Measurements from ENCODE around the gene BBS7. TPM values are rescaled to one million over a fixed set of nuclear protein-coding genes. Genes with fewer than 3 reads are reported as not detected.

Gene BBS7
- total and polyA plus RNA-seq, 7 experiments from 2014 or later: 3.7 to 13.1 (median 8.1) TPM

GRCh38 chr4:121873604-121874003 lies 3.3 kb upstream of the BBS7 start:
- Mint-ChIP-seq H3K27ac (no peak overlapping the region), H3K27me3 (peaks cover 13 to 47% (median 23%) of the 10 kb centered on the region in 5 donors), H3K9me3 (no peaks in the 10 kb centered on the region), H3K36me3 (no peaks in the 10 kb centered on the region), H3K4me1 (peaks cover 8 to 16% (median 14%) of the 10 kb centered on the region in 7 donors), H3K4me3 (no peak overlapping the region)
- POLR2A ChIA-PET: no interaction called here
- intact Hi-C loops (cut with micrococcal nuclease): loop anchor here in 1 of 2 donors (10.0 kb wide), 1 partner anchor 841 kb away; no protein-coding TSS in a partner anchor
- no peaks in the 10 kb centered on the region for H3K27me3 ChIP-seq (ENCODE audit: control insufficient read depth in 2 of 2, insufficient read depth in 2 of 2, low read length in 2 of 2)
- no peak for DNase-seq
- no peak for ATAC-seq
- CTCF ChIA-PET: no interaction called here
- no peak overlapping the region for H3K27ac ChIP-seq (ENCODE audit: low read depth, low read length)
- peaks cover 0 to 10% of the 10 kb centered on the region in 2 donors for H3K4me1 ChIP-seq (ENCODE audit: control insufficient read depth in 2 of 2, insufficient read depth in 2 of 2, low read length in 2 of 2)
- no peak overlapping the region for H3K4me3 ChIP-seq (ENCODE audit: low read length)
- H3K9me3 ChIP-seq (ENCODE audit: control insufficient read depth in 2 of 3, low read length in 3 of 3): no peaks in the 10 kb centered on the region
- H3K36me3 ChIP-seq (ENCODE audit: control insufficient read depth in 2 of 3, insufficient read depth in 3 of 3, low read length in 3 of 3): peaks cover 0 to 7% (median 0%) of the 10 kb centered on the region in 3 experiments

DNA sequence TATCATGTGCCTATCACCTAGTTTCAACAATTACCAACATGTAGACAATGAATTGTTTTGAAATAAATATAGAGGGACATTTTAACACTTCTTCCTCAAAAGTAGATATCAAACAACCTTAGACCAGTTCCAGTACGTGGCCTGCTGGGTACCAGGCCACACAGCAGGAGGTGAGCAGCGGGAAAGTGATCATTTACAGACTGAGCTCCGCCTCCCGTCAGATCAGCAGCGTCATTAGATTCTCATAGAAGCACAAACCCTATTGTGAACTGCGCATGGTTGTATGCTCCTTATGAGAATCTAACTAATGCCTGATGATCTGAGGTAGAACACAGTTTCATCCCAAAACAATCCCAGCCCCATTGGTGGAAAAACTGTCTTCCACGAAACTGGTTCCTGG lies 6.5 kb downstream of the BBS7 start:
- intact Hi-C loops (cut with micrococcal nuclease): no loop called here
- H3K9me3 Mint-ChIP-seq: no peaks in the 10 kb centered on the region
- POLR2A ChIA-PET: no interaction called here
- no peaks in the 10 kb centered on the region for H3K4me1 ChIP-seq (ENCODE audit: control insufficient read depth in 2 of 2, insufficient read depth in 2 of 2, low read length in 2 of 2)
- H3K27ac ChIP-seq (ENCODE audit: low read depth, low read length): no peak overlapping the region
- no peak overlapping the region for H3K27ac Mint-ChIP-seq
- H3K9me3 ChIP-seq (ENCODE audit: control insufficient read depth in 2 of 3, low read length in 3 of 3): no peaks in the 10 kb centered on the region
- CTCF ChIA-PET: no interaction called here
- no peaks in the 10 kb centered on the region for H3K27me3 Mint-ChIP-seq
- H3K36me3 ChIP-seq (ENCODE audit: control insufficient read depth in 2 of 3, insufficient read depth in 3 of 3, low read length in 3 of 3): no peaks in the 10 kb centered on the region
- DNase-seq (no peak), ATAC-seq (no peak)
- H3K4me3 ChIP-seq (ENCODE audit: low read length): no peak overlapping the region
- H3K36me3 Mint-ChIP-seq: peaks cover 3 to 29% (median 18%) of the 10 kb centered on the region in 5 donors
- no peaks in the 10 kb centered on the region for H3K27me3 ChIP-seq (ENCODE audit: control insufficient read depth in 2 of 2, insufficient read depth in 2 of 2, low read length in 2 of 2)
- peaks cover 2 to 8% (median 3%) of the 10 kb centered on the region in 7 donors for H3K4me1 Mint-ChIP-seq
- H3K4me3 Mint-ChIP-seq: no peak overlapping the region

DNA sequence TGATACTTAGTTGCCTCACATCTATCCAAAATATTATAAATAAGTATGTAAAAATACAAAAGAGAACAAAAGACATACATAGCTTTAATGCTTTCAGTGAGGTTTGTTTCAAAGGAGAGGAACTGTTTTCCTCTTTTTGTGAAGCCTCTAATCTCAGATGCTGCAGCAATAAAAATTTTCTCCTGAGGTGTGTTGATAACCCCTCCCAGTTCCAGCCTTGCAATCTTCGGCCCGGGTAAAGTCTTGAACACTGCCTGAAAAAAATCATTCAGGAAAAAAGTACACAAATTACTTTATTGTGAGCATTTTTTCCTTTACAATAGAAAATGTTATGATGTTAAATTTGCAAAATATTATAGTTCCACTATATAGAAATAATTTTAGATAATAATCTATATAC lies 8.8 kb downstream of the BBS7 start:
- ChIA-PET CTCF (no interaction called here), POLR2A (interaction anchor here (1.4 kb wide), 1 partner anchor 34 kb away, joined by 3 read pairs; no protein-coding TSS in a partner anchor)
- no peak overlapping the region for H3K4me3 Mint-ChIP-seq
- no peaks in the 10 kb centered on the region for H3K9me3 ChIP-seq (ENCODE audit: control insufficient read depth in 2 of 3, low read length in 3 of 3)
- H3K27ac Mint-ChIP-seq: no peak overlapping the region
- peaks cover 0 to 5% (median 0%) of the 10 kb centered on the region in 7 donors for H3K4me1 Mint-ChIP-seq
- no peak for ATAC-seq
- H3K36me3 ChIP-seq (ENCODE audit: control insufficient read depth in 2 of 3, insufficient read depth in 3 of 3, low read length in 3 of 3): no peaks in the 10 kb centered on the region
- H3K4me1 ChIP-seq (ENCODE audit: control insufficient read depth in 2 of 2, insufficient read depth in 2 of 2, low read length in 2 of 2): no peaks in the 10 kb centered on the region
- DNase-seq: no peak
- no peaks in the 10 kb centered on the region for H3K27me3 ChIP-seq (ENCODE audit: control insufficient read depth in 2 of 2, insufficient read depth in 2 of 2, low read length in 2 of 2)
- H3K27ac ChIP-seq (ENCODE audit: low read depth, low read length): no peak overlapping the region
- peaks cover 0 to 32% (median 14%) of the 10 kb centered on the region in 5 donors for H3K36me3 Mint-ChIP-seq
- no peak overlapping the region for H3K4me3 ChIP-seq (ENCODE audit: low read length)
- no peaks in the 10 kb centered on the region for H3K9me3 Mint-ChIP-seq
- no peaks in the 10 kb centered on the region for H3K27me3 Mint-ChIP-seq
- intact Hi-C loops (cut with micrococcal nuclease): no loop called here

DNA sequence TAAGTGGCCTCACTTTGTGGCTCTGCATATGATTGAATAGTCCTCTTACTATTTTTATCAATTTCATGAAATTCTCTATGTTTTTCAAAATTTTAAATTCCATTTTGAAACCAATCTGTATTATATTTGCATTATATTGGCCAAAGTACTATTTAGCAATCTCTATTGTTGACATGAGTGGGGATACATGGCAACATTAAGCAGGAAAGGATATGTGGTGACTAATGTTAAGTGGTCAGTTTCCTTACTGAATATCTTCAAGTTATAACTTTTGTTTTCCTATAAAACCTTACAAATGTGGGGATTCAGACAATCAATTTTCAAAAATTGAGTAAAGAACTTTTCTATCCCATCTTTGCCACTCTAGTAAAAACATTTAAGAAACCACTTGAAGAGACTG lies 10.2 kb downstream of the BBS7 start:
- Mint-ChIP-seq H3K9me3 (no peaks in the 10 kb centered on the region), H3K36me3 (peaks cover 0 to 25% (median 6%) of the 10 kb centered on the region in 5 donors), H3K4me3 (no peak overlapping the region), H3K27me3 (no peaks in the 10 kb centered on the region), H3K4me1 (peaks cover 0 to 5% (median 0%) of the 10 kb centered on the region in 7 donors), H3K27ac (no peak overlapping the region)
- ChIA-PET CTCF (interaction anchor here (0.7 kb wide), 1 partner anchor 10 kb away, joined by 3 read pairs; no protein-coding TSS in a partner anchor), POLR2A (no interaction called here)
- Histone ChIP-seq H3K27me3 (ENCODE audit: control insufficient read depth in 2 of 2, insufficient read depth in 2 of 2, low read length in 2 of 2) (no peaks in the 10 kb centered on the region), H3K36me3 (ENCODE audit: control insufficient read depth in 2 of 3, insufficient read depth in 3 of 3, low read length in 3 of 3) (peaks cover 0 to 2% (median 0%) of the 10 kb centered on the region in 3 experiments), H3K9me3 (ENCODE audit: control insufficient read depth in 2 of 3, low read length in 3 of 3) (no peaks in the 10 kb centered on the region), H3K4me3 (ENCODE audit: low read length) (no peak overlapping the region), H3K4me1 (ENCODE audit: control insufficient read depth in 2 of 2, insufficient read depth in 2 of 2, low read length in 2 of 2) (no peaks in the 10 kb centered on the region), H3K27ac (ENCODE audit: low read depth, low read length) (no peak overlapping the region)
- DNase-seq (no peak), ATAC-seq (no peak)
- intact Hi-C loops (cut with micrococcal nuclease): no loop called here

DNA sequence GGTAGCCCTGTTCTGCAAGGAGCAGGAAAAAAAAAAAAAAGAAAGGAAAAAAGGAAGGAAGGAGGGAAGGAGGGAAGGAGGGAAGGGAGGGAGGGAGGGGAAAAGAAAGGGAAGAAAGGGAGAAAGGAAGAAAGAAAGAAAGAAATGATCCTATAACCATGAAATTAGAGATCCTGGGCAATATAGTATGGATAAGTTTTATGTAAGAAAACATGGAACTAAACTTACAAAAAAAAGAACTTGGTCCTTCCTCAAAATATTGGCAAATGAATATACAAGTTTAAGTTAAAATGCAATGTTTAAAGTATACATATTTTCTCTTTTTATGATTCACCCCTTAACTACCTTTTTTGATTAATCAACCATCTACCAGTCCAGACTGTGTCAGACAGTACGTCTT lies 18.9 kb downstream of the BBS7 start:
- Mint-ChIP-seq H3K27me3 (no peaks in the 10 kb centered on the region), H3K4me3 (no peak overlapping the region)
- no peak for ATAC-seq

DNA sequence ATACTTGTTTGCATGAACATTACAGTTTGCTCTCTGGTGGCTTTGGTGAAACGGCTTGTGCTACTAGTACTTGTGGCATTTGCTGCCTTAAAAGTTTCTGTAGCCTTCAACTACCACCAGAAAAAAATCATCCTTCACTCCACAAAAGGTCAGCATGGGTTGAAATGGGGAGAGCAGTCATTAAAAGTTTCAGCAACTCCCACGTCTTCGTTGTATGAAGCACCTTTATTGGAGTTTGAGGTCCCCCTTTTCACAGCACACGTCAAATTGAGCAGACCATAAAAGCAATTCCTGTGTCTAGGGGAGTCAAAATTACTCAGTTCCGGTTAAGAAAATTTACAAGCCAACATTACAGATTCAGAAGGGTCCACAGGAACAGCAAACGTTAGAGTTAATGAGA lies 23.6 kb downstream of the BBS7 start:
- Histone ChIP-seq H3K4me1 (ENCODE audit: control insufficient read depth in 2 of 2, insufficient read depth in 2 of 2, low read length in 2 of 2) (no peaks in the 10 kb centered on the region), H3K27ac (ENCODE audit: low read depth, low read length) (no peak overlapping the region), H3K9me3 (ENCODE audit: control insufficient read depth in 2 of 3, low read length in 3 of 3) (no peaks in the 10 kb centered on the region), H3K36me3 (ENCODE audit: control insufficient read depth in 2 of 3, insufficient read depth in 3 of 3, low read length in 3 of 3) (peaks cover 0 to 13% (median 0%) of the 10 kb centered on the region in 3 experiments), H3K27me3 (ENCODE audit: control insufficient read depth in 2 of 2, insufficient read depth in 2 of 2, low read length in 2 of 2) (no peaks in the 10 kb centered on the region), H3K4me3 (ENCODE audit: low read length) (no peak overlapping the region)
- ATAC-seq: no peak
- Mint-ChIP-seq H3K4me1 (no peaks in the 10 kb centered on the region), H3K36me3 (peaks cover 10 to 49% (median 20%) of the 10 kb centered on the region in 5 donors), H3K27ac (no peak overlapping the region), H3K9me3 (no peaks in the 10 kb centered on the region), H3K4me3 (no peak overlapping the region), H3K27me3 (no peaks in the 10 kb centered on the region)
- DNase-seq: no peak
- intact Hi-C loops (cut with micrococcal nuclease): no loop called here
- ChIA-PET POLR2A (no interaction called here), CTCF (no interaction called here)

More for the DNA sequence above, 18.9 kb downstream of the BBS7 start:
- Mint-ChIP-seq H3K9me3 (no peaks in the 10 kb centered on the region), H3K27ac (no peak overlapping the region), H3K36me3 (peaks cover 3 to 40% (median 12%) of the 10 kb centered on the region in 5 donors), H3K4me1 (no peaks in the 10 kb centered on the region)
- peaks cover 0 to 8% (median 0%) of the 10 kb centered on the region in 3 experiments for H3K36me3 ChIP-seq (ENCODE audit: control insufficient read depth in 2 of 3, insufficient read depth in 3 of 3, low read length in 3 of 3)
- no peak for DNase-seq
- no peaks in the 10 kb centered on the region for H3K4me1 ChIP-seq (ENCODE audit: control insufficient read depth in 2 of 2, insufficient read depth in 2 of 2, low read length in 2 of 2)
- intact Hi-C loops (cut with micrococcal nuclease): no loop called here
- H3K27me3 ChIP-seq (ENCODE audit: control insufficient read depth in 2 of 2, insufficient read depth in 2 of 2, low read length in 2 of 2): no peaks in the 10 kb centered on the region
- no peak overlapping the region for H3K27ac ChIP-seq (ENCODE audit: low read depth, low read length)
- H3K4me3 ChIP-seq (ENCODE audit: low read length): no peak overlapping the region
- ChIA-PET CTCF (no interaction called here), POLR2A (no interaction called here)
- H3K9me3 ChIP-seq (ENCODE audit: control insufficient read depth in 2 of 3, low read length in 3 of 3): no peaks in the 10 kb centered on the region

- DNase-seq (no peak), ATAC-seq (no peak)
- ChIA-PET POLR2A (no interaction called here), CTCF (no interaction called here)
- H3K27me3 Mint-ChIP-seq: no peaks in the 10 kb centered on the region
- no peak overlapping the region for H3K4me3 Mint-ChIP-seq
- H3K4me1 Mint-ChIP-seq: no peaks in the 10 kb centered on the region
- H3K27ac ChIP-seq (ENCODE audit: low read depth, low read length): no peak overlapping the region
- peaks cover 7 to 50% (median 35%) of the 10 kb centered on the region in 5 donors for H3K36me3 Mint-ChIP-seq
- peaks cover 0 to 16% (median 0%) of the 10 kb centered on the region in 3 experiments for H3K36me3 ChIP-seq (ENCODE audit: control insufficient read depth in 2 of 3, insufficient read depth in 3 of 3, low read length in 3 of 3)
- no peak overlapping the region for H3K27ac Mint-ChIP-seq
- intact Hi-C loops (cut with micrococcal nuclease): no loop called here
- H3K9me3 ChIP-seq (ENCODE audit: control insufficient read depth in 2 of 3, low read length in 3 of 3): no peaks in the 10 kb centered on the region
- H3K4me3 ChIP-seq (ENCODE audit: low read length): no peak overlapping the region
- H3K9me3 Mint-ChIP-seq: no peaks in the 10 kb centered on the region
- H3K27me3 ChIP-seq (ENCODE audit: control insufficient read depth in 2 of 2, insufficient read depth in 2 of 2, low read length in 2 of 2): no peaks in the 10 kb centered on the region
- H3K4me1 ChIP-seq (ENCODE audit: control insufficient read depth in 2 of 2, insufficient read depth in 2 of 2, low read length in 2 of 2): no peaks in the 10 kb centered on the region
These were observed 27.4 kb downstream of the BBS7 start for GRCh38 chr4:121842862-121843261.
